ENCODE data around the gene RDX. TPM values are rescaled to one million over a fixed set of nuclear protein-coding genes. Genes with fewer than 3 reads are reported as not detected.

RDX gene
- total and polyA plus RNA-seq, 2 of the 8 experiments (the other 6 are each of a cell fraction or from before 2014, with no cell fraction given), result 27.4 to 100 TPM

- CTCF ChIA-PET (ENCODE audit: partially characterized antibody), result interaction anchor here (0.6 to 7.1 kb wide), 8 partner anchors 9 to 249 kb away, joined by 3 to 46 read pairs (median 5); no protein-coding TSS in a partner anchor
- 83% methylated on average over 5 of the region's 5 CpGs; no CpG with 5 or more reads in 1 of the 2 experiments for WGBS, 2 experiments (ENCODE audit: extremely low coverage in 1 of 2, insufficient coverage in 1 of 2, insufficient read length in 1 of 2, insufficient replicate concordance in 2 of 2, low coverage in 1 of 2, low lambda C conversion rate in 2 of 2, missing lambda C conversion rate in 1 of 2)
- FAIRE-seq, result no peak
Measured at GRCh38 chr11:110186456-110186855, 110.0 kb downstream of the RDX start.

More at GRCh38 chr11:110186456-110186855, 110.0 kb downstream of the RDX start:
- H3K79me1 ChIP-seq (ENCODE audit: low read depth, low read length), result no peaks in the 10 kb centered on the region
- H2AK5ac ChIP-seq (ENCODE audit: low read depth, low read length), result no peak overlapping the region
- no peaks in the 10 kb centered on the region for H3K27me3 ChIP-seq (replicated peaks in 1 of 4; ENCODE audit: control insufficient read depth in 3 of 4, extremely low read depth in 1 of 4, insufficient read depth in 3 of 4, low read length in 3 of 4)
- no peak overlapping the region for H3K4me2 ChIP-seq (ENCODE audit: insufficient read depth in 1 of 2, low read depth in 2 of 2, low read length in 2 of 2)
- H3K56ac ChIP-seq (replicated peaks; ENCODE audit: insufficient read length, low read depth, low read length), result no peak overlapping the region
- H3K23me2 ChIP-seq (ENCODE audit: low read depth, low read length), result no peaks in the 10 kb centered on the region
- H3K4me3 ChIP-seq (ENCODE audit: extremely low read depth in 1 of 4, insufficient read depth in 2 of 4, low read depth in 3 of 4, low read length in 4 of 4), result no peak overlapping the region
- peaks cover 0 to 10% (median 9%) of the 10 kb centered on the region in 4 experiments for H3K4me1 ChIP-seq (replicated peaks in 1 of 4; ENCODE audit: control insufficient read depth in 3 of 4, insufficient read depth in 4 of 4, low read length in 3 of 4)
- no peak overlapping the region for H4K91ac ChIP-seq (replicated peaks; ENCODE audit: insufficient read length, low read length)
- no peak overlapping the region for H3K27ac ChIP-seq (ENCODE audit: low read depth, low read length)
- H2AFZ ChIP-seq (ENCODE audit: low read length), result no peak overlapping the region
- no peak overlapping the region for H3K9ac ChIP-seq (replicated peaks in 1 of 4; ENCODE audit: extremely low read depth in 1 of 4, low read depth in 3 of 4, low read length in 3 of 4)
- DNase-seq (ENCODE audit: low read depth in 1 of 2, low spot score in 2 of 2), result no peak
- H4K8ac ChIP-seq (ENCODE audit: extremely low read depth, insufficient read depth, low read length), result no peak overlapping the region
- H2BK15ac ChIP-seq (ENCODE audit: low read length), result no peak overlapping the region
- no peaks in the 10 kb centered on the region for H3K9me3 ChIP-seq (ENCODE audit: insufficient read depth in 2 of 2, low read depth in 1 of 2, low read length in 1 of 2)
- no peaks in the 10 kb centered on the region for H3K79me2 ChIP-seq (ENCODE audit: control insufficient read depth in 1 of 2, insufficient read depth in 2 of 2, low read length in 2 of 2)
- no peak overlapping the region for H2BK5ac ChIP-seq (ENCODE audit: low read depth, low read length)
- H2BK20ac ChIP-seq (ENCODE audit: low read length), result no peak overlapping the region
- no peak overlapping the region for H3K14ac ChIP-seq (ENCODE audit: insufficient read length)
- POLR2A ChIA-PET (ENCODE audit: partially characterized antibody), result interaction anchor here (1.0 kb wide), 1 partner anchor 9 kb away, joined by 3 read pairs; no protein-coding TSS in a partner anchor
- H3K18ac ChIP-seq (ENCODE audit: extremely low read depth, low read length), result no peak overlapping the region
- no peak for TF ChIP-seq EZH2 (IDR thresholded peaks at IDR 0.05; ENCODE audit: low read depth, low read length, severe bottlenecking)
- no peak for TF ChIP-seq SAP30 (IDR thresholded peaks at IDR 0.05; ENCODE audit: insufficient read depth, insufficient replicate concordance, low read length)
- TF ChIP-seq ATF2 (IDR thresholded peaks at IDR 0.05; ENCODE audit: low read length), result no peak
- no peak for TF ChIP-seq RNF2 (IDR thresholded peaks at IDR 0.05; ENCODE audit: borderline replicate concordance, low read depth, low read length, missing control alignments, poor library complexity, severe bottlenecking)
- TF ChIP-seq SUZ12 (IDR thresholded peaks at IDR 0.05; ENCODE audit: low read length), result no peak
- TF ChIP-seq CBX8 (IDR thresholded peaks at IDR 0.05; ENCODE audit: borderline replicate concordance, low read depth, low read length), result no peak
- TF ChIP-seq POU5F1 (IDR thresholded peaks at IDR 0.05; ENCODE audit: low read depth, low read length), result no peak
- no peak for TF ChIP-seq TAF1 (IDR thresholded peaks at IDR 0.05; ENCODE audit: low read depth, low read length)
- no peak for TF ChIP-seq BRCA1 (IDR thresholded peaks at IDR 0.05; ENCODE audit: low read depth, low read length)
- TF ChIP-seq JUN (IDR thresholded peaks at IDR 0.05; ENCODE audit: low read depth, low read length), result no peak
- no peak overlapping the region for H2BK12ac ChIP-seq (ENCODE audit: low read depth, low read length)
- no peak overlapping the region for H4K5ac ChIP-seq (ENCODE audit: insufficient read length, low read depth, low read length)
- H3K36me3 ChIP-seq (ENCODE audit: control insufficient read depth in 2 of 4, insufficient read depth in 4 of 4, low read length in 3 of 4), result no peaks in the 10 kb centered on the region
- H2BK120ac ChIP-seq (replicated peaks; ENCODE audit: low read depth, low read length), result no peak overlapping the region
- H3K4ac ChIP-seq (replicated peaks; ENCODE audit: insufficient read length, low read depth, low read length), result no peak overlapping the region
- H3K23ac ChIP-seq (ENCODE audit: insufficient read length), result no peak overlapping the region
- H4K20me1 ChIP-seq (replicated peaks in 1 of 2; ENCODE audit: control insufficient read depth in 1 of 2, insufficient read depth in 2 of 2, low read length in 2 of 2), result no peaks in the 10 kb centered on the region

Data from H1 (cell line).